SK-N-DZ (cell line): ENCODE data around the gene RAG1. TPM values are rescaled to one million over a fixed set of nuclear protein-coding genes. Genes with fewer than 3 reads are reported as not detected.
"Not testable (repeated sequence)": the region's sequence is repeated elsewhere in the genome, so short reads cannot be mapped to it uniquely, and the experiment has no call there.

Source experiments
- DNase-seq: peaks from one replicate; pipeline ENCODE4 v3.0.0-alpha.2; 2015; ENCODE audit warnings: low spot score
- polyA plus RNA-seq, 2 experiments: library from polyadenylated mRNA; depleted of rRNA; stranded (reverse); fragments of >200 nt; gene quantifications; 2 replicates each; pipeline ENCODE4 v1.2.3, GENCODE V29; 2014

Gene RAG1
- polyA plus RNA-seq (2014; cell fraction: cytosol; rRNA removed): 0.21 and 0.22 TPM in 2 replicates
- polyA plus RNA-seq (2014; cell fraction: nucleus; rRNA removed): 0.17 and 1.5 TPM in 2 replicates

- no peak for DNase-seq
Measured at GRCh38 chr11:36567694-36568093, at the start of gene RAG1. RAG1 (plus strand) TSS chr11:36568007; CDS start chr11:36573305, 5,298 bp downstream.

GRCh38 chr11:36530840-36531239 is 37.0 kb upstream of the RAG1 start:
- DNase-seq: no peak

GRCh38 chr11:36532941-36533601 is 34.7 kb upstream of the RAG1 start:
- no peak for DNase-seq

GRCh38 chr11:36534276-36534840 is 33.4 kb upstream of the RAG1 start:
- DNase-seq: no peak

GRCh38 chr11:36540998-36541397 is 26.8 kb upstream of the RAG1 start:
- no peak for DNase-seq

- no peak for DNase-seq
Measured at GRCh38 chr11:36550385-36551115, 17.3 kb upstream of the RAG1 start.

- DNase-seq: not testable (repeated sequence)
Measured at GRCh38 chr11:36557390-36557789, 10.4 kb upstream of the RAG1 start.

- no peak for DNase-seq
Measured at GRCh38 chr11:36557991-36558390, 9.8 kb upstream of the RAG1 start.

- no peak for DNase-seq
Measured at GRCh38 chr11:36558571-36559413, 9.0 kb upstream of the RAG1 start.

- DNase-seq: peak; percentile 91
Measured at GRCh38 chr11:36564376-36565030, 3.3 kb upstream of the RAG1 start.

- DNase-seq: peak; percentile 96
Measured at GRCh38 chr11:36565031-36565610, 2.7 kb upstream of the RAG1 start.

- DNase-seq: no peak
Measured at GRCh38 chr11:36566407-36567053, 1.3 kb upstream of the RAG1 start.

- DNase-seq: no peak
Measured at GRCh38 chr11:36569095-36569494, 1.3 kb downstream of the RAG1 start.

- DNase-seq: no peak
Measured at GRCh38 chr11:36574486-36574885, 6.7 kb downstream of the RAG1 start.

- no peak for DNase-seq
Measured at GRCh38 chr11:36577373-36577772, 9.6 kb downstream of the RAG1 start.

- DNase-seq: no peak
Measured at GRCh38 chr11:36577859-36578258, 10.1 kb downstream of the RAG1 start.

- DNase-seq: peak; percentile 23
Measured at GRCh38 chr11:36578458-36578857, 10.7 kb downstream of the RAG1 start.

- no peak for DNase-seq
Measured at GRCh38 chr11:36581536-36581935, 13.7 kb downstream of the RAG1 start.

GRCh38 chr11:36583667-36584066 is 15.9 kb downstream of the RAG1 start:
- DNase-seq: no peak

GRCh38 chr11:36586543-36586942 is 18.7 kb downstream of the RAG1 start:
- no peak for DNase-seq
